ENCODE data around the gene EFNA2. TPM values are rescaled to one million over a fixed set of nuclear protein-coding genes. Genes with fewer than 3 reads are reported as not detected.

The EFNA2 gene
- total RNA-seq, 1 experiment from 2014 or later: 12.2 TPM

GRCh38 chr19:1270854-1271527, 14.7 kb upstream of the EFNA2 start:
- peak overlapping the region; percentile 85 to 96 for H3K4me3 ChIP-seq (replicated peaks in 1 of 2; ENCODE audit: low read depth in 1 of 2, low read length in 2 of 2)
- peak overlapping the region; percentile 100 for H3K27ac ChIP-seq (ENCODE audit: low read depth, low read length)
- peaks cover 57% of the 10 kb centered on the region for H3K79me2 ChIP-seq (ENCODE audit: insufficient read depth, low read length)
- intact Hi-C loops (cut with micrococcal nuclease): loop anchor here (10.0 kb wide), 1 partner anchor 134 kb away; the partner anchor contains the start of genes DAZAP1 and GAMT
- ChIA-PET POLR2A (interaction anchor here (1.6 kb wide), 1 partner anchor 27 kb away, joined by 4 read pairs; no protein-coding TSS in a partner anchor), CTCF (no interaction called here), RAD21 (ENCODE audit: low non-redundant PET in 1 of 2, low total read pairs in 2 of 2, uncharacterized antibody in 2 of 2, unreplicated experiment in 2 of 2) (no interaction called here)
- peaks cover 27 to 33% of the 10 kb centered on the region in 2 experiments; a peak in 3 of 4 replicates for H3K36me3 ChIP-seq (ENCODE audit: control insufficient read depth in 1 of 2, insufficient read depth in 2 of 2, low read length in 2 of 2)
- no peaks in the 10 kb centered on the region for H3K9me3 ChIP-seq (ENCODE audit: control insufficient read depth in 1 of 2, insufficient read depth in 1 of 2, low read depth in 1 of 2, low read length in 2 of 2)
- peaks cover 34 to 75% of the 10 kb centered on the region in 2 experiments for H3K4me1 ChIP-seq (ENCODE audit: control insufficient read depth in 1 of 2, insufficient read depth in 2 of 2, low read length in 2 of 2)
- no TSS peak for BruUV-seq (replicated peaks)
- H3K27me3 ChIP-seq (ENCODE audit: insufficient read depth, low read length): no peaks in the 10 kb centered on the region
- no peaks in the 10 kb centered on the region for H4K20me1 ChIP-seq (ENCODE audit: insufficient read depth)
- H2AFZ ChIP-seq (ENCODE audit: low read depth, low read length, poor library complexity, severe bottlenecking): no peak overlapping the region
- H3K4me2 ChIP-seq (ENCODE audit: low read length): peak overlapping the region; percentile 100
- ATAC-seq (no peak), DNase-seq (ENCODE audit: low read depth, low spot score) (no peak)
- H3K9me2 ChIP-seq (ENCODE audit: insufficient read depth): no peaks in the 10 kb centered on the region
- H3K9ac ChIP-seq (ENCODE audit: low read length): peak overlapping the region; percentile 98
- TF ChIP-seq SP1 (IDR thresholded peaks at IDR 0.05; ENCODE audit: low read depth): no peak
- TF ChIP-seq ZNF274 (IDR thresholded peaks at IDR 0.05; ENCODE audit: low read depth, low read length): no peak
- TF ChIP-seq YY1 (IDR thresholded peaks at IDR 0.05; ENCODE audit: extremely low read depth, insufficient replicate concordance, low read depth, low read length): no peak
- no peak for TF ChIP-seq ELF1 (IDR thresholded peaks at IDR 0.05; ENCODE audit: borderline replicate concordance, low read depth)
- TF ChIP-seq SRF (IDR thresholded peaks at IDR 0.05; ENCODE audit: low read depth): no peak
- TF ChIP-seq CEBPB (IDR thresholded peaks at IDR 0.05; ENCODE audit: low read depth): no peak
- TF ChIP-seq ATF3 (IDR thresholded peaks at IDR 0.05): no peak
- no peak for TF ChIP-seq TCF7L2 (IDR thresholded peaks at IDR 0.05; ENCODE audit: borderline replicate concordance, extremely low read depth, insufficient read depth, insufficient read length)
- TF ChIP-seq POLR2A (IDR thresholded peaks at IDR 0.05; ENCODE audit: borderline replicate concordance, extremely low read depth, insufficient read depth, insufficient read length): no peak
- TF ChIP-seq CTCF (IDR thresholded peaks at IDR 0.05 in 2 of 3, conservative IDR thresholded peaks at IDR 0.05 in 1 of 3; ENCODE audit: borderline replicate concordance in 1 of 3, insufficient read depth in 1 of 3, low read depth in 2 of 3, low read length in 2 of 3): no peak
